GM12878 (cell line): ENCODE data around the gene NUP62. TPM values are rescaled to one million over a fixed set of nuclear protein-coding genes. Genes with fewer than 3 reads are reported as not detected.

Source experiments
- BHLHE40 ChIP-seq, 2 experiments: fragments of 450-650 bp in 1 of 2; IDR thresholded peaks; 2 replicates each; pipeline ENCODE4 v1.6.1; 2011 to 2017; ENCODE audit warnings: low read depth in 2 of 2, borderline replicate concordance in 1 of 2, improper control_type of control experiment in 1 of 2, low read length in 1 of 2, mild to moderate bottlenecking in 1 of 2
- CHD4 ChIP-seq: fragments of 200-600 bp; sonication (generic); IDR thresholded peaks from 2 replicates; pipeline ENCODE4 v1.6.1; 2016; ENCODE audit warnings: mild to moderate bottlenecking
- E2F8 ChIP-seq: fragments of 450-650 bp; IDR thresholded peaks from 2 replicates; pipeline ENCODE4 v1.6.1; 2018; ENCODE audit warnings: mild to moderate bottlenecking, low read depth, moderate library complexity; ENCODE audit not compliant: partially characterized antibody
- FOXK2 ChIP-seq: fragments of 450-650 bp; IDR thresholded peaks from 2 replicates; pipeline ENCODE4 v1.6.1; 2017; ENCODE audit warnings: mild to moderate bottlenecking, moderate library complexity
- GATAD2B ChIP-seq: fragments of 450-650 bp; conservative IDR thresholded peaks from 2 replicates; pipeline ENCODE4 v1.6.1; 2017; ENCODE audit warnings: low read depth, mild to moderate bottlenecking, moderate library complexity
- HDGF ChIP-seq: fragments of 450-650 bp; IDR thresholded peaks from 2 replicates; pipeline ENCODE4 v1.6.1; 2016; ENCODE audit warnings: antibody characterized with exemption
- IRF4 ChIP-seq: IDR thresholded peaks from 2 replicates; pipeline ENCODE4 v1.6.1; 2011; ENCODE audit warnings: low read depth, low read length
- JUNB ChIP-seq: IDR thresholded peaks from 2 replicates; pipeline ENCODE4 v1.6.1; 2016; ENCODE audit warnings: antibody characterized with exemption, mild to moderate bottlenecking
- KLF5 ChIP-seq: fragments of 450-650 bp; IDR thresholded peaks from 2 replicates; pipeline ENCODE4 v1.6.1; 2014; ENCODE audit warnings: mild to moderate bottlenecking; ENCODE audit not compliant: partially characterized antibody
- MAX ChIP-seq: IDR thresholded peaks from 2 replicates; pipeline ENCODE4 v1.6.1; 2012; ENCODE audit warnings: low read depth, low read length, improper control_type of control experiment
- MEF2A ChIP-seq: IDR thresholded peaks from 2 replicates; pipeline ENCODE4 v1.6.1; 2011; ENCODE audit warnings: low read depth, mild to moderate bottlenecking, low read length, moderate library complexity; ENCODE audit not compliant: insufficient read depth
- MTA2 ChIP-seq: fragments of 450-650 bp; IDR thresholded peaks from 2 replicates; pipeline ENCODE4 v1.6.1; 2016; ENCODE audit warnings: low read depth, mild to moderate bottlenecking, moderate library complexity
- NRF1 ChIP-seq: conservative IDR thresholded peaks from 2 replicates; pipeline ENCODE4 v1.6.1; 2011; ENCODE audit warnings: mild to moderate bottlenecking, low read depth, low read length, improper control_type of control experiment
- PML ChIP-seq: IDR thresholded peaks from 2 replicates; pipeline ENCODE4 v1.6.1; 2012; ENCODE audit warnings: low read length, inconsistent platforms
- RUNX3 ChIP-seq: IDR thresholded peaks from 2 replicates; pipeline ENCODE4 v1.6.1; 2012; ENCODE audit warnings: low read length, inconsistent platforms
- SIX5 ChIP-seq: IDR thresholded peaks from 2 replicates; pipeline ENCODE4 v1.6.1; 2011; ENCODE audit warnings: mild to moderate bottlenecking, low read depth, low read length, moderate library complexity; ENCODE audit not compliant: severe bottlenecking
- TAF1 ChIP-seq: IDR thresholded peaks from 2 replicates; pipeline ENCODE4 v1.6.1; 2011; ENCODE audit warnings: mild to moderate bottlenecking, low read depth, low read length, borderline replicate concordance
- YBX1 ChIP-seq: fragments of 450-650 bp; IDR thresholded peaks from 2 replicates; pipeline ENCODE4 v1.6.1; 2016; ENCODE audit warnings: antibody characterized with exemption
- ZBTB4 ChIP-seq: fragments of 450-650 bp; formaldehyde crosslinking; IDR thresholded peaks from 2 replicates; pipeline ENCODE4 v1.4.0; 2022; ENCODE audit warnings: mild to moderate bottlenecking, moderate library complexity
- ZNF217 ChIP-seq: fragments of 450-650 bp; IDR thresholded peaks from 2 replicates; pipeline ENCODE4 v1.6.1; 2017; ENCODE audit warnings: antibody characterized with exemption, mild to moderate bottlenecking
- ZNF24 ChIP-seq: fragments of 450-650 bp; IDR thresholded peaks from 2 replicates; pipeline ENCODE4 v1.6.1; 2017; ENCODE audit warnings: antibody characterized with exemption, mild to moderate bottlenecking
- ZNF384 ChIP-seq: IDR thresholded peaks from 2 replicates; pipeline ENCODE4 v1.6.1; 2012; ENCODE audit warnings: low read depth, mild to moderate bottlenecking, low read length, improper control_type of control experiment, borderline replicate concordance
- polyA plus RNA-seq, 11 experiments: library from polyadenylated mRNA; depleted of rRNA in 4 of 11; unstranded in 6 of 11; stranded (reverse) in 5 of 11; fragments of >200 nt; fragmentation: Nextera tagmentation in 4 of 11; fragmentation: Illumina TruSeq in 1 of 11; extraction: Ambion mirVana in 4 of 11; extraction: Trizol in 1 of 11; gene quantifications; 1 replicate in 1 of 11; 2 replicates in 10 of 11; pipeline versions ENCODE4 v1.2.1 to v1.2.3, GENCODE V29; 2011 to 2016; ENCODE audit warnings: inconsistent platforms in 2 of 11, missing spikeins in 2 of 11, low read depth in 1 of 11
- total RNA-seq, 4 experiments: library from RNA; depleted of rRNA in 3 of 4; stranded (reverse); fragments of >200 nt in 3 of 4; fragmentation: Illumina TruSeq in 1 of 4; extraction: Trizol in 1 of 4; gene quantifications; 2 replicates each; pipeline versions ENCODE4 v1.2.1 to v1.2.3, GENCODE V29; 2013 to 2021
- TF ChIP-seq, protein P1 (sequence below): fragments of 450-650 bp; IDR thresholded peaks from 2 replicates; pipeline ENCODE4 v1.6.1; 2014; ENCODE audit warnings: mild to moderate bottlenecking

The NUP62 gene
- total and polyA plus RNA-seq, 10 of the 15 experiments (the other 5 are each of a cell fraction or from before 2014, with no cell fraction given) = 19.5 to 110 (median 66.9) TPM

DNA sequence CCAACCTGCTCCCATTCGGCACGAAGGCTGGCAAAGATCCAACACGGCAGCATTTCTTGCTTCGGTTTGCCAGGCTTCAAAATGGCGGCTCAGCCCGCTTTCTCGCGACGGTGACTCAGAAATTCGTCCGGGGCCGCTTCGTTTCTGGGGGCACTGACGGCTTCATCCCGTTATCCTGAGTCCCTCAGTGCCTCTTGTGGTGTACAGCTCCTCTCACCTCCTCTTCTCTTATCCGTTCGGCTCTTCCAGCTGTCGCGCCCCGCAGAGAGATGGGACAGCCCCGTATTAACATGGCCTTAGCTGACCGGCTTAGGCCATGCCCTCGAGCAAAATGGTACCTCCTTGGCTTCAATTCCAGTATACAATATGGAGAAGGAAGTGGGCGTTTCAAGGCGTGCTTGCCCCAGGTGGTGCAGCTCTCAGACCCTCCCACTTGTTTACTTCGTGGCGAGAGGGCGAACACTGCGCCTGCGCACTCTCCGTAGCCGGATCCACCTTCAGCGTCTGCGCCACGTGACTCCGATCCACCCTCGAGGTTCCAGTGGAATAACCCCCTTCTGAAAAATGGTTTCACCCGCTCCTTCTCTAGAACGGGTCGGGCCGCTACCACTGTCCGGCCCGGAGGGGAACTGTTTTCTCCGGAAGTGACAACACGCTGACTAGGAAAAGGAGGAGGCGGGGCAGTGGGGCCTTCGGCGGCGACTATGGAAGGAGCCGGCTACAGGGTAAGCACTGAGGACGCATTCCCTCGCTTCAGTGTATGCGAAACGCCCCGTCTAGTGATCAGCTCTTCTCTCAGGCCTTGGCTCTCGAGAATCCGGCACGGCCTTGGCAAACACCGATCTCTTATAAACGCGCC, 52.1 kb downstream of the NUP62 start, which contains the start of the genes AKT1S1 and TBC1D17 (continued):
- TF ChIP-seq TAF1 (peak; percentile 37; the same call in 1 of the 2 replicates), CHD4 (no peak), MAX (peak; percentile 98), ZNF384 (no peak), JUNB (no peak; the same call in 1 of the 2 replicates), E2F8 (peak; percentile 83), ZNF217 (no peak), ZNF24 (no peak), IRF4 (no peak), FOXK2 (peak; percentile 98), HDGF (no peak; the same call in 1 of the 2 replicates), MTA2 (no peak), PML (peak; percentile 70), BHLHE40 (IDR thresholded peaks at IDR 0.05; ENCODE audit: borderline replicate concordance in 1 of 2, low read depth in 2 of 2, low read length in 1 of 2) (peak; percentile 98 to 99), SIX5 (peak; percentile 45), YBX1 (no peak), KLF5 (peak; percentile 99), MEF2A (no peak), NRF1 (peak; percentile 76), GATAD2B (no peak; the same call in 1 of the 2 replicates), ZBTB4 (CRISPR knock-in tag) (no peak), RUNX3 (peak; percentile 47; the same call in 1 of the 2 replicates)
- TF ChIP-seq, protein P1, sequence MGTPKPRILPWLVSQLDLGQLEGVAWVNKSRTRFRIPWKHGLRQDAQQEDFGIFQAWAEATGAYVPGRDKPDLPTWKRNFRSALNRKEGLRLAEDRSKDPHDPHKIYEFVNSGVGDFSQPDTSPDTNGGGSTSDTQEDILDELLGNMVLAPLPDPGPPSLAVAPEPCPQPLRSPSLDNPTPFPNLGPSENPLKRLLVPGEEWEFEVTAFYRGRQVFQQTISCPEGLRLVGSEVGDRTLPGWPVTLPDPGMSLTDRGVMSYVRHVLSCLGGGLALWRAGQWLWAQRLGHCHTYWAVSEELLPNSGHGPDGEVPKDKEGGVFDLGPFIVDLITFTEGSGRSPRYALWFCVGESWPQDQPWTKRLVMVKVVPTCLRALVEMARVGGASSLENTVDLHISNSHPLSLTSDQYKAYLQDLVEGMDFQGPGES = no peak; the same call in 1 of the 2 replicates
